Measurements from ENCODE around the gene HERC3. TPM values are rescaled to one million over a fixed set of nuclear protein-coding genes. Genes with fewer than 3 reads are reported as not detected.

HERC3 gene
- polyA plus RNA-seq (2013): 3.0 and 3.5 TPM in 2 replicates

- Histone ChIP-seq H3K9ac (ENCODE audit: low read length) (peak within 1 kb of the TSS; percentile 71), H3K14ac (ENCODE audit: low read length) (no peak within 1 kb of the TSS), H2AFZ (ENCODE audit: insufficient read depth, low read length, poor library complexity) (peak within 1 kb of the TSS; percentile 79), H3K9me3 (ENCODE audit: insufficient read depth, low read depth, low read length) (no peaks in the 10 kb centered on the region), H3K4me3 (ENCODE audit: low read depth, low read length) (peak within 1 kb of the TSS; percentile 85), H3K4ac (ENCODE audit: low read depth, low read length) (no peak within 1 kb of the TSS), H3K4me1 (ENCODE audit: control insufficient read depth in 1 of 2, insufficient read depth in 2 of 2, low read length in 2 of 2) (no peaks in the 10 kb centered on the region), H2BK12ac (ENCODE audit: low read length) (no peak within 1 kb of the TSS), H4K8ac (ENCODE audit: low read depth, low read length) (peak within 1 kb of the TSS; percentile 59), H3K36me3 (ENCODE audit: control insufficient read depth in 1 of 2, insufficient read depth in 2 of 2, low read length in 2 of 2) (no peaks in the 10 kb centered on the region), H3K18ac (ENCODE audit: low read length) (peak within 1 kb of the TSS; percentile 30), H3K79me2 (ENCODE audit: control insufficient read depth, insufficient read depth, low read length, poor library complexity) (no peaks in the 10 kb centered on the region), H2AK5ac (ENCODE audit: low read length) (no peak within 1 kb of the TSS), H3K4me2 (ENCODE audit: low read length) (peak within 1 kb of the TSS; percentile 100), H3K27me3 (ENCODE audit: insufficient read depth, low read length) (peaks cover 2% of the 10 kb centered on the region), H3K79me1 (ENCODE audit: low read length) (peaks cover 6% of the 10 kb centered on the region), H3K23ac (ENCODE audit: low read length) (no peak within 1 kb of the TSS), H2BK120ac (ENCODE audit: insufficient read depth, low read length, poor library complexity) (no peak within 1 kb of the TSS), H4K12ac (ENCODE audit: low read depth, low read length) (peak within 1 kb of the TSS; percentile 11), H2BK5ac (ENCODE audit: low read depth, low read length, poor library complexity) (no peak within 1 kb of the TSS), H3K27ac (ENCODE audit: low read depth, low read length) (no peak within 1 kb of the TSS), H4K91ac (ENCODE audit: low read depth, low read length) (no peak within 1 kb of the TSS)
- peak; percentile 92 to 96 for DNase-seq
- WGBS (ENCODE audit: extremely low coverage, insufficient coverage, insufficient read length): no CpG with 5 or more reads among the region's 73 CpGs
Observed at GRCh38 chr4:88591787-88592599, at the start of gene HERC3. TSS of gene HERC3 (plus strand) at chr4:88592480. CDS start at chr4:88605824, 13,344 bp downstream.

- H3K23ac ChIP-seq (ENCODE audit: low read length): no peak overlapping the region
- no peak overlapping the region for H3K4ac ChIP-seq (ENCODE audit: low read depth, low read length)
- no peak overlapping the region for H2BK5ac ChIP-seq (ENCODE audit: low read depth, low read length, poor library complexity)
- no peaks in the 10 kb centered on the region for H3K4me1 ChIP-seq (ENCODE audit: control insufficient read depth in 1 of 2, insufficient read depth in 2 of 2, low read length in 2 of 2)
- H3K79me2 ChIP-seq (ENCODE audit: control insufficient read depth, insufficient read depth, low read length, poor library complexity): no peaks in the 10 kb centered on the region
- H2AK5ac ChIP-seq (ENCODE audit: low read length): no peak overlapping the region
- no peak overlapping the region for H3K18ac ChIP-seq (ENCODE audit: low read length)
- no peaks in the 10 kb centered on the region for H3K9me3 ChIP-seq (ENCODE audit: insufficient read depth, low read depth, low read length)
- no peak overlapping the region for H3K27ac ChIP-seq (ENCODE audit: low read depth, low read length)
- H3K79me1 ChIP-seq (ENCODE audit: low read length): no peaks in the 10 kb centered on the region
- no peak for DNase-seq
- H3K4me3 ChIP-seq (ENCODE audit: low read depth, low read length): no peak overlapping the region
- no peak overlapping the region for H3K14ac ChIP-seq (ENCODE audit: low read length)
- H4K91ac ChIP-seq (ENCODE audit: low read depth, low read length): no peak overlapping the region
- no peak overlapping the region for H3K9ac ChIP-seq (ENCODE audit: low read length)
- no CpG with 5 or more reads among the region's 7 CpGs for WGBS (ENCODE audit: extremely low coverage, insufficient coverage, insufficient read length)
- H3K27me3 ChIP-seq (ENCODE audit: insufficient read depth, low read length): no peaks in the 10 kb centered on the region
- no peak overlapping the region for H2BK120ac ChIP-seq (ENCODE audit: insufficient read depth, low read length, poor library complexity)
- no peak overlapping the region for H3K4me2 ChIP-seq (ENCODE audit: low read length)
- no peak overlapping the region for H4K8ac ChIP-seq (ENCODE audit: low read depth, low read length)
- H4K12ac ChIP-seq (ENCODE audit: low read depth, low read length): no peak overlapping the region
- H3K36me3 ChIP-seq (ENCODE audit: control insufficient read depth in 1 of 2, insufficient read depth in 2 of 2, low read length in 2 of 2): no peaks in the 10 kb centered on the region
- no peak overlapping the region for H2BK12ac ChIP-seq (ENCODE audit: low read length)
- H2AFZ ChIP-seq (ENCODE audit: insufficient read depth, low read length, poor library complexity): no peak overlapping the region
Observed at GRCh38 chr4:88549815-88550214, 42.5 kb upstream of the HERC3 start.

- H3K4ac ChIP-seq (ENCODE audit: low read depth, low read length): no peak overlapping the region
- no peak overlapping the region for H3K14ac ChIP-seq (ENCODE audit: low read length)
- H2AFZ ChIP-seq (ENCODE audit: insufficient read depth, low read length, poor library complexity): no peak overlapping the region
- no peak overlapping the region for H4K91ac ChIP-seq (ENCODE audit: low read depth, low read length)
- H2BK5ac ChIP-seq (ENCODE audit: low read depth, low read length, poor library complexity): no peak overlapping the region
- no peak overlapping the region for H3K27ac ChIP-seq (ENCODE audit: low read depth, low read length)
- H2AK5ac ChIP-seq (ENCODE audit: low read length): no peak overlapping the region
- H3K18ac ChIP-seq (ENCODE audit: low read length): no peak overlapping the region
- peaks cover 4 to 5% of the 10 kb centered on the region in 2 experiments for H3K4me1 ChIP-seq (ENCODE audit: control insufficient read depth in 1 of 2, insufficient read depth in 2 of 2, low read length in 2 of 2)
- H3K79me1 ChIP-seq (ENCODE audit: low read length): no peaks in the 10 kb centered on the region
- no peak for DNase-seq
- no peaks in the 10 kb centered on the region for H3K9me3 ChIP-seq (ENCODE audit: insufficient read depth, low read depth, low read length)
- no peaks in the 10 kb centered on the region for H3K79me2 ChIP-seq (ENCODE audit: control insufficient read depth, insufficient read depth, low read length, poor library complexity)
- no peak overlapping the region for H2BK12ac ChIP-seq (ENCODE audit: low read length)
- no peak overlapping the region for H2BK120ac ChIP-seq (ENCODE audit: insufficient read depth, low read length, poor library complexity)
- H3K4me2 ChIP-seq (ENCODE audit: low read length): no peak overlapping the region
- no peak overlapping the region for H4K12ac ChIP-seq (ENCODE audit: low read depth, low read length)
- no peaks in the 10 kb centered on the region for H3K36me3 ChIP-seq (ENCODE audit: control insufficient read depth in 1 of 2, insufficient read depth in 2 of 2, low read length in 2 of 2)
- H3K27me3 ChIP-seq (ENCODE audit: insufficient read depth, low read length): no peaks in the 10 kb centered on the region
- H3K9ac ChIP-seq (ENCODE audit: low read length): no peak overlapping the region
- no peak overlapping the region for H3K4me3 ChIP-seq (ENCODE audit: low read depth, low read length)
- H4K8ac ChIP-seq (ENCODE audit: low read depth, low read length): no peak overlapping the region
- WGBS (ENCODE audit: extremely low coverage, insufficient coverage, insufficient read length): no CpG with 5 or more reads among the region's 1 CpG
- H3K23ac ChIP-seq (ENCODE audit: low read length): no peak overlapping the region
Observed at GRCh38 chr4:88567591-88567990, 24.7 kb upstream of the HERC3 start.

- H3K27ac ChIP-seq (ENCODE audit: low read depth, low read length): no peak overlapping the region
- no peak overlapping the region for H2BK120ac ChIP-seq (ENCODE audit: insufficient read depth, low read length, poor library complexity)
- H3K18ac ChIP-seq (ENCODE audit: low read length): no peak overlapping the region
- H3K9me3 ChIP-seq (ENCODE audit: insufficient read depth, low read depth, low read length): no peaks in the 10 kb centered on the region
- no peaks in the 10 kb centered on the region for H3K27me3 ChIP-seq (ENCODE audit: insufficient read depth, low read length)
- H3K14ac ChIP-seq (ENCODE audit: low read length): no peak overlapping the region
- H2BK12ac ChIP-seq (ENCODE audit: low read length): no peak overlapping the region
- no peak overlapping the region for H3K9ac ChIP-seq (ENCODE audit: low read length)
- no peak overlapping the region for H4K8ac ChIP-seq (ENCODE audit: low read depth, low read length)
- no peaks in the 10 kb centered on the region for H3K79me1 ChIP-seq (ENCODE audit: low read length)
- H3K4me3 ChIP-seq (ENCODE audit: low read depth, low read length): no peak overlapping the region
- H3K4me1 ChIP-seq (ENCODE audit: control insufficient read depth in 1 of 2, insufficient read depth in 2 of 2, low read length in 2 of 2): peaks cover 4 to 5% of the 10 kb centered on the region in 2 experiments
- H2AFZ ChIP-seq (ENCODE audit: insufficient read depth, low read length, poor library complexity): no peak overlapping the region
- no peak overlapping the region for H4K12ac ChIP-seq (ENCODE audit: low read depth, low read length)
- no peak overlapping the region for H2AK5ac ChIP-seq (ENCODE audit: low read length)
- H3K36me3 ChIP-seq (ENCODE audit: control insufficient read depth in 1 of 2, insufficient read depth in 2 of 2, low read length in 2 of 2): no peaks in the 10 kb centered on the region
- no peak overlapping the region for H3K4ac ChIP-seq (ENCODE audit: low read depth, low read length)
- H3K79me2 ChIP-seq (ENCODE audit: control insufficient read depth, insufficient read depth, low read length, poor library complexity): no peaks in the 10 kb centered on the region
- H2BK5ac ChIP-seq (ENCODE audit: low read depth, low read length, poor library complexity): no peak overlapping the region
- H4K91ac ChIP-seq (ENCODE audit: low read depth, low read length): no peak overlapping the region
- peak overlapping the region; percentile 22 for H3K4me2 ChIP-seq (ENCODE audit: low read length)
- peak in 1 of 2 donors; percentile 56 for DNase-seq
- no peak overlapping the region for H3K23ac ChIP-seq (ENCODE audit: low read length)
Observed at GRCh38 chr4:88570001-88570400, 22.3 kb upstream of the HERC3 start.

Data from trophoblast cell (in vitro differentiated cells and primary cell).